GM03348 (cell line): Measurements from ENCODE around the gene ZCCHC7.
A peak's percentile ranks its signal among the peaks of the same experiment; 100 is the strongest.

ENCODE experiments used
- DNase-seq: peaks from one replicate; pipeline ENCODE4 v3.0.0; 2012; ENCODE audit warnings: low spot score

ZCCHC7 gene

GRCh38 chr9:37336150-37336549 is 215.8 kb downstream of the ZCCHC7 start:
- DNase-seq, result no peak

DNA sequence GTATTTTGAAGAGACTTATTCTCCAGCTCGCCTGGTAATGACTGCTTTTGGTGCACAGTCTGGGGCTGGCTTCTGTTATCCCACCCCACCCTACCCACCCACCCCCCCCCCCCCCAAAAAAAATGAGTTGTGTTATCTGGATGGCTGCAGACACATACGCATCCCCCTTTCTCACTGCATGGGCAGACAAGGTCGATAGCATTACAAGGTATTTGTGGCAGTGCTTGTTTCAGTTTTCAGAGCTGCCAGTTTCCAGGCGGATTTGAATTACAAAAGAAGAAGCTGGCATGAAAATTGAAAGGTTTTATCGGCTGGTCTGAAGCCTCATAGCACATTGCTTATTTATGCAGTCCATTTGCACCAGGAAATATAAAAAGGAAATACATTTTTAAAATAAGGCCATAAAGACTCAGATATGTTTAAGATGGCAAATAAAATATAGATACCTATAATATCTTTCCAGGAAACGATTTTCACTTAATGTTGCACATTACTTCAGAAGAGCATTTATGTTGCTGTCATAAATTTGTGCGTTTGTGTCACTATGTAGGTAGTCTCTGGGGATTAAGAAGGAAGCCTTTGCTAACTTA is 217.0 kb downstream of the ZCCHC7 start:
- no peak for DNase-seq

- no peak for DNase-seq
Observed at GRCh38 chr9:37338218-37338617, 217.8 kb downstream of the ZCCHC7 start.

DNA sequence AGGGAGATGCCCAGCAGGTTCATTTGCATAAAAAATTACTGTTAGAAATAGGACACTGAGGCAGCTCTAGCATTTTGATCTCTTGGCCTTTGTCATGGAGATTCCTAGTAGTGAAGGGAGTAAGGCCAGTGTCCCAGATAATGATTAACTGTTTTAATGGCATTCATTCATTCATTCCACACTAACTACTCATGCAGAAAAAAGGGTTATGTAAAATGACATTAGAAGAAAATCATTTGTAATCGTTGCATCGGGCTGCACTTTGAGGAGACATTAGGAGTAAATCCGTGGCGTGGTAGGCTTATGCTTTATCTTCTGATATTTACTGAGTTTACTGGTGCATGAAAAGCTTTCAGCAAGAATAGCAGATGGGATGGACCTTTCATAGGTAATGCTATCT is 219.5 kb downstream of the ZCCHC7 start:
- DNase-seq, result no peak

DNA sequence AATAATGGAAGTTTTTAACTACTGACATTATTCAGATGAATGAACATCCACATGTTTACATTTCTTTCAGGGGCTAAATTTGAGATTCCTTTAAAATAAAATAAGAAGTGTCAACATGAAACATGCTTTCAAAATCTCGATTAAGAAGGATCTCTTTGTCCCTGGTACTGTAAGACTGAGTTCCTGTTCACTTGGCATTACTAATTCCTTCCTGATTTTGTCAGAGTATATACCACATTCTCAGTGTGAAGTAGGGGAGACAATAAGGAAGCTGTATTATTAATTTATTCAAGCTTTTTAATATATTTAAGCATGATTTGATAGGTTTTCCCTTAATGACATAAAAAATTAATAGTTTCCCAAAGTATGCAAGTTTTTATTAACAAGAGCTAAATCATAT is 220.6 kb downstream of the ZCCHC7 start:
- no peak for DNase-seq

DNA sequence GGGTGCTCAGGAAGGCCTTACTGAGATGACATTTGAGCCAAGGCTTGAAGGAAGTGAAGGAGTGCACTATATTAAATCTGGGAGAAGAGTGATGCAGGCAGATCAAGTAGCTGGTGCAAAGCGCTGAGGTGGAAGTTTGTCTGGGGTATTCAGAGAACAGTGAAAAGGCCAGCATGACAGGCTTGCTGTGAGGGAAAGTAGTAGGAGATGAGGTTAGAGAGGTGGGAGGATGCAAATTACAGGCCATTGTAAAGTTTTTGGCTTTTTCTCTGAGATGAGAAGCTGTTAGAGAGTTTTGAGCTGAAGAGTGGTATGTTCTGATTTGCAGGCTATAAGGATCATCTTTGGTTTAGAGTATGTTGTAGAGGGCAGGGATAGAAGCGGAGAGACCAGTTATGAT is 221.3 kb downstream of the ZCCHC7 start:
- DNase-seq, result no peak

- no peak for DNase-seq
Observed at GRCh38 chr9:37342493-37342892, 222.1 kb downstream of the ZCCHC7 start.

- DNase-seq, result no peak
Observed at GRCh38 chr9:37342895-37343294, 222.5 kb downstream of the ZCCHC7 start.

GRCh38 chr9:37343724-37344123 is 223.3 kb downstream of the ZCCHC7 start:
- DNase-seq, result no peak

GRCh38 chr9:37345038-37345437 is 224.7 kb downstream of the ZCCHC7 start:
- no peak for DNase-seq

GRCh38 chr9:37348917-37349316 is 228.5 kb downstream of the ZCCHC7 start:
- no peak for DNase-seq

- DNase-seq, result peak; percentile 29
Observed at GRCh38 chr9:37350486-37351190, 230.3 kb downstream of the ZCCHC7 start.

DNA sequence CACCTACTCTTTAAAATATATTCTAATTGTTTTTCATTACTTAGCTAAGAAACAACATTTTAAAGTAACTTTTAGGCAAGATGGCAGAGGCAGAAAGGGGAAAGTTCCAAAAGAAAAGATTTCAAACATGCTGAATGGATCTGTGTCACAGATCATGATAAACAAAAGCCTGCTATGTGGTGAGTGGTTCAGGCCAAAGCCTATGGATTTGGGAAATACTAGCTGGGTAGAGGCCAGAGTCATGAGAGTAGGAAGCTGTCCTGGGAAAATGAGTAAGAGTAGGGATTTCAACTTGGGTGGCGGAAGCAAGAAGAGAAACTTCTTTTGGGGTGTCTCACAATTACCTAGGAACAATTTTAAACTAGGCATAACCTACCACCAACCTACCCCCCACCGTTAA is 233.4 kb downstream of the ZCCHC7 start:
- DNase-seq, result no peak

GRCh38 chr9:37362430-37362829 is 242.1 kb downstream of the ZCCHC7 start:
- no peak for DNase-seq

DNA sequence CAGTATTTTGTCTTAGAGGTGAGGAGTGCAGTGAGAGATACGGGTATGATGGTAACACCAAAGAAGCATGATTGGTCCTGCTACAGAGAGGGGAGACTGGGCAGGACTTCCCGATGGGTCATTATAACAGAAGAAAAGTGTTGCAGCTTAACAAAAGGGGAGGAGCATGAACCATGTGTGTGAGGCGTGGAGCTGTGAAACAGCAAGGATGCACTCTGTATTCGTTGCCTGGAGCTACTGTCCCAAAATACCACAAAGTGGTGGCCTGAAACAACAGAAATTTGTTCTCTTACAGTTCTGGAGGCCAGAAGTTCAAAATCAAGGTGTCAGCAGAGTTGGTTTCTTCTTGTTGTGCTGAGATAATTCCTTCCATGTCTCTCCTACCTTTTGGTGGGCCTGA is 242.8 kb downstream of the ZCCHC7 start:
- no peak for DNase-seq

GRCh38 chr9:37364136-37364535 is 243.8 kb downstream of the ZCCHC7 start:
- DNase-seq, result no peak

DNA sequence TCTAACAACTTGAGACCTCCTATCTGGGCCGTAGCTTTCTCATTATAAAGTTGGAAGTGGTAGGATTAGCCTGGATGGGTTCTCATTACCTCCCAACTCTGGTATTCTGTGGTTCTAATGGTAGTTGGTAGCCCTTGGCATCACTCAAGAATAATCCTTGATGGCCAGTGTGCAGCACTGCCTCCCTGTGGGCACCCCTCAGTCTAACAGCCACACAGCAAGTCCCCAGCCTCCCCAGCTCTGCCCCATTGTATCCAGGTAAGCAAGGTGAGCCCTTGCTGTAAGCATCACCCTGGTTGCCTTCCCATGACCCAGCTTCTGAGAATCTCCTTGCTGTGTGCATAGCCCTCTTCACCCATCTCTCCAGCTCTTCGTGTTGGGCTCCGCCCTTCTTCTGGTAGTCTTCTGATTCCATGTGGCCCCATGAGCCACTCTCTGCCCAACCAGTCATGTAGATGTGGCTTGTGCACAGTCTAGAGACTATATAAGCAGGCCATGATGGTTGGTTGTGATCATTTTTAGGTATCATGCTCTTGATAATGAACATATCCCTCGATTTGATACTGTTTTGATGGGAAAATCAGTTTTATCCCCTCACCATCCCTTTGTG is 244.5 kb downstream of the ZCCHC7 start:
- no peak for DNase-seq

GRCh38 chr9:37369671-37370070 is 249.3 kb downstream of the ZCCHC7 start:
- no peak for DNase-seq

GRCh38 chr9:37370282-37370681 is 249.9 kb downstream of the ZCCHC7 start:
- DNase-seq, result no peak

GRCh38 chr9:37370968-37371563 is 250.7 kb downstream of the ZCCHC7 start:
- no peak for DNase-seq

- DNase-seq, result no peak
Observed at GRCh38 chr9:37371565-37372464, 251.4 kb downstream of the ZCCHC7 start.

- no peak for DNase-seq
Observed at GRCh38 chr9:37372839-37373238, 252.5 kb downstream of the ZCCHC7 start.
